Subcutaneous adipose tissue (tissue), 4 donors: ENCODE results near the gene FARS2. TPM values are rescaled to one million over a fixed set of nuclear protein-coding genes. Genes with fewer than 3 reads are reported as not detected.

Experiments used
- CTCF ChIP-seq: fragments of 450-650 bp; IDR thresholded peaks from one replicate; pipeline ENCODE4 v1.5.1; 2016; ENCODE audit warnings: low read depth, mild to moderate bottlenecking, control low read depth, antibody characterized with exemption, moderate library complexity
- total RNA-seq, 4 donors: library from RNA; depleted of rRNA; stranded (reverse); fragments of >200 nt; gene quantifications; one replicate each; pipeline ENCODE4 v1.1.0, GENCODE V29; 2016

The FARS2 gene
- total RNA-seq, 4 donors from 2014 or later = 6.2 to 13.6 (median 11.3) TPM

- TF ChIP-seq CTCF = no peak
Observed at GRCh38 chr6:5536644-5537043, 275.3 kb downstream of the FARS2 start.

GRCh38 chr6:5537132-5537531 lies 275.8 kb downstream of the FARS2 start:
- no peak for TF ChIP-seq CTCF

GRCh38 chr6:5537967-5538366 lies 276.7 kb downstream of the FARS2 start:
- TF ChIP-seq CTCF = no peak

GRCh38 chr6:5540370-5540769 lies 279.1 kb downstream of the FARS2 start:
- no peak for TF ChIP-seq CTCF

GRCh38 chr6:5541025-5541424 lies 279.7 kb downstream of the FARS2 start:
- TF ChIP-seq CTCF = no peak

- no peak for TF ChIP-seq CTCF
Observed at GRCh38 chr6:5541751-5542432, 280.6 kb downstream of the FARS2 start.

GRCh38 chr6:5547556-5547955 lies 286.2 kb downstream of the FARS2 start:
- no peak for TF ChIP-seq CTCF
